ENCODE measurements around the gene SLC25A52.
A peak's percentile ranks its signal among the peaks of the same experiment; 100 is the strongest.

Gene SLC25A52

DNA sequence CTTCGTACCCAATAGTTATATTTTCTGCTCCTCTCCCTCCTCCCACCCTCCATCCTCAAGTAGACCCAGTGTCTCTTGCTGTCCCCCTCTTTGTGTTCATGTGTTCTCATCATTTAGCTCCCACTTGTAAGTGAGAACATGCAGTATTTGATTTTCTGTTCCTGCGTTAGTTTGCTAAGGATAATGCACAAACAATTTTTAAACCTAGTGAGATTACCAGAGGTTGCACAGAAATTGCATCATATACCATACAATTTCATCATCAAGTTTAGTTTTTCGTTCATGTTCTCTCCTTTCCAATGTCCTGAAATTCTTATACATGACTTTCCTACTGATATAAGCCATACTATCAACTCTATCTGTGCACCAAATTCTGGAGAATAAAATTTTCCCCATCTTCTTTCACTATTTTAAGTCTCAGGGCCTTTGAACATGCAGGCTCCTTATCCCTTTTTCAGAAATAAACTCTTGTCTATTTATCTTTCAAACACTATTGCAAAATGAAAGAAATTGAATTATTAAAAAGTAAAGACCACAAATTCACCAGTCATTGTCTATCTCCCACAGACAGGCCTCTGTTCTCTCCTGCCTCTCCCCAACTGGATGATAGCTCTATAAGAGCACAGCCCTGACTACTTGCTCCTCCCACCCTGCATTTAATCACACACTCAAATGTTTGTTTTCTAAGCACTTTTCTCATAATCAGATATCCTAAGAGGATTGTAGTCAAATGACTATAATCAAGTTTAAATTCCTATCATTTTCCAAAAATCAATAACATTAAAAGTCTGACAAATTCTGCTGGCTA lies 49.1 kb downstream of the SLC25A52 start:
- no peak for DNase-seq (ENCODE audit: low read depth)
- TF ChIP-seq, protein P1, sequence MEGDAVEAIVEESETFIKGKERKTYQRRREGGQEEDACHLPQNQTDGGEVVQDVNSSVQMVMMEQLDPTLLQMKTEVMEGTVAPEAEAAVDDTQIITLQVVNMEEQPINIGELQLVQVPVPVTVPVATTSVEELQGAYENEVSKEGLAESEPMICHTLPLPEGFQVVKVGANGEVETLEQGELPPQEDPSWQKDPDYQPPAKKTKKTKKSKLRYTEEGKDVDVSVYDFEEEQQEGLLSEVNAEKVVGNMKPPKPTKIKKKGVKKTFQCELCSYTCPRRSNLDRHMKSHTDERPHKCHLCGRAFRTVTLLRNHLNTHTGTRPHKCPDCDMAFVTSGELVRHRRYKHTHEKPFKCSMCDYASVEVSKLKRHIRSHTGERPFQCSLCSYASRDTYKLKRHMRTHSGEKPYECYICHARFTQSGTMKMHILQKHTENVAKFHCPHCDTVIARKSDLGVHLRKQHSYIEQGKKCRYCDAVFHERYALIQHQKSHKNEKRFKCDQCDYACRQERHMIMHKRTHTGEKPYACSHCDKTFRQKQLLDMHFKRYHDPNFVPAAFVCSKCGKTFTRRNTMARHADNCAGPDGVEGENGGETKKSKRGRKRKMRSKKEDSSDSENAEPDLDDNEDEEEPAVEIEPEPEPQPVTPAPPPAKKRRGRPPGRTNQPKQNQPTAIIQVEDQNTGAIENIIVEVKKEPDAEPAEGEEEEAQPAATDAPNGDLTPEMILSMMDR (IDR thresholded peaks at IDR 0.05; ENCODE audit: low read depth, low read length, missing control alignments), result no peak
- no peak overlapping the region for H3K4me3 ChIP-seq (ENCODE audit: low read depth, low read length)

- DNase-seq (ENCODE audit: low read depth), result no peak
- TF ChIP-seq, protein P1 (IDR thresholded peaks at IDR 0.05; ENCODE audit: low read depth, low read length, missing control alignments), result peak; percentile 36
- no peak overlapping the region for H3K4me3 ChIP-seq (ENCODE audit: low read depth, low read length)
These were observed 49.9 kb downstream of the SLC25A52 start for GRCh38 chr18:31710826-31711225.

Measured in GM12864 (cell line).